ENCODE data around the gene PPP2R5B.

- TF ChIP-seq CTCF (IDR thresholded peaks at IDR 0.05) (no peak), EP300 (IDR thresholded peaks at IDR 0.05) (no peak), POLR2A (IDR thresholded peaks at IDR 0.05) (no peak)
Measured at GRCh38 chr11:64883575-64883974, 40.9 kb upstream of the PPP2R5B start.

Data from ovary (tissue), 3 donors.